HPDE6-E6E7 (cell line): ENCODE results near the gene ABCC9.

Experiments used
- DNase-seq: peaks from one replicate; pipeline ENCODE4 v3.0.0; 2011; ENCODE audit warnings: missing footprints; ENCODE audit errors: extremely low spot score

ABCC9 gene

DNA sequence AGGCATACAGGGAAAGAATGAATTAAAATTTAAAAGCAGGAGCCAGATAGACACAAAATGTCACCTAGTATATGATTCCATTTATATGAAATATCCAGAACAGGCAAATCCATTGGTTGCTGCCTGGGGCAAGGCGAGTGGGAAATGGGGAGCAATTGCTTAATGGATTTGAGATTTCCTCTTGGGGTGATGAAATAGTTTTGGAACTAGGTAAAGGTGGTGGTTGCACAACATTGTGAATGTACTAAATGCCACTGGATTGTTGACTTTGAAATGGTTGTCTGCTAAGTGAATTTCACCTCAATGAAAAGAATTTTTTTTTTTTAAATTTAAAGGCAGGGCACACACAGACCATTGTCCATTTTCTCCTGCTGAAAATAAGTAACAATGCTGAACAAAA, 61.9 kb downstream of the ABCC9 start:
- DNase-seq, result no peak

- no peak for DNase-seq
Measured at GRCh38 chr12:21877293-21877982, 63.8 kb downstream of the ABCC9 start.

GRCh38 chr12:21865846-21866245, 75.4 kb downstream of the ABCC9 start:
- DNase-seq, result no peak

DNA sequence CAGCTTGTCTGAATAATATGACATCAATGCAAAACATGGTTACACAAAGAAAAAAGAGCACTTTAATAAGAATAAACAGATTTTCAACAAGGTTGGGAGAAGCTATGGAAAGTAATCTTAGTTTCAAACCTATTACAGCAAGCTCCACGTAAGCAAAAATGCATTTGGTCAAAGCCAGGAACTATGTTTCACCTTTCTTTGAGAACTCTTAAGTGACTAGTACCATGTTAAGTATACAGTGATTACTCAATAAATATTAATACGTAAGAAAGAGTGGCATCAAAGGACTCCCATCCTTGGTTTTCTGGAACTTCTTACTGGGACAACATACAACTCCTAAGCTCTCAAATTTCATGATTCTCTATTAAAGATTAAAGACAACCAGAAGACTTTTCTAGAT, 80.7 kb downstream of the ABCC9 start:
- DNase-seq, result no peak

DNA sequence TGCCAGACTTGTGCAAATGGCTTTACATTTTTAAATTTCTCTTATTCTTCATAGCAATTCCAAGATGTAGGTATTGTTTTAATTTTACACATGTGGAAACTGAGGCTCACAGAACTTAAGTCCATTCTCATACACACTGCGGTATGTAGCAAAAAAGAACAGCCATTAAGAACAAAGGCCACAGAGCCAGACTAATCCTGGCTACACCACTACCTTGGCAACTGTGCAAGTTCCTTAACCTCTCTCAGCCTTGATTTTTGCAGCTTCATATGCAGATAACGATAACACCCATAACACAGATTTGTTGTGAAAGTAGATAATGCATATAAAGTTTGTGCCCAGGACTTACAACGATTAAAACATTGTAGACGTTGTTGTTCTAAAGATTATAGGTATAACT, 81.1 kb downstream of the ABCC9 start:
- DNase-seq, result no peak

DNA sequence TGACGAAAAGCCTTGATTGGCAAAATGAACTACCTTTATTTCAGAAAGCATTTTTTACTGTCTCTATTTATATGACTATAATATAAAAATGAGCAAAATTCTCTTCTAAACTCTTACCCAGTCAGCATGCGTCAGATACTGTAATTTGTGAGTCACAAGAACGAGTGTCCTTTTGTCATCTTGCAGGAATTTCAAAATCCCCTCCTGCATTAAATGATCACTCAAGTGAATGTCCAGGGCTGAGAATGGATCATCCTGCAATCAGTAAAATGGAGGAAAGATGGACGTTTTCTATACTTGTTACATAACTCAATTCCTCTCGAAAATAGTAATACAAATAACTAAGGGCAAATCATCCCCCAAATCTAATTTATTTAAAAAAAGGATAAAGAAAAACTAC, 89.0 kb downstream of the ABCC9 start:
- peak; percentile 23 for DNase-seq

GRCh38 chr12:21851151-21851550, 90.1 kb downstream of the ABCC9 start:
- DNase-seq, result no peak

DNA sequence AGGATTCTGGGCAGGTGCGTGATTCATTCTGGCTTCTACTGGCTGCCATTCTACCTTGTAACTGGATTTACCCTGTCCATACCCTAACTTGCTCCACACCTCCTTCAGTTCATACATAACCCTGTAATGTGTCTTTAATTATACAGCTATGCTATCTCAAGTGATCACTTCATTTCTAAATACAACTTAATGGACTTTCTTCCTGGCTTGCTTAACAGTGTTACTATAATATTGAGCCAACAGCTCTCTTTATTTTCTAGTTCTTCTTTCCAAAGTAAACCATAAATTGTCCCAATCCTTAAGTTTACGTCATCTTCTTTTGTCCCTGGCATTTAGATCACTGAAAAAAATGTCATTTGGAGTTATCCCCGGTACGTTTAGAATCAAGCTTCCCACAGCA, 90.8 kb downstream of the ABCC9 start:
- no peak for DNase-seq

DNA sequence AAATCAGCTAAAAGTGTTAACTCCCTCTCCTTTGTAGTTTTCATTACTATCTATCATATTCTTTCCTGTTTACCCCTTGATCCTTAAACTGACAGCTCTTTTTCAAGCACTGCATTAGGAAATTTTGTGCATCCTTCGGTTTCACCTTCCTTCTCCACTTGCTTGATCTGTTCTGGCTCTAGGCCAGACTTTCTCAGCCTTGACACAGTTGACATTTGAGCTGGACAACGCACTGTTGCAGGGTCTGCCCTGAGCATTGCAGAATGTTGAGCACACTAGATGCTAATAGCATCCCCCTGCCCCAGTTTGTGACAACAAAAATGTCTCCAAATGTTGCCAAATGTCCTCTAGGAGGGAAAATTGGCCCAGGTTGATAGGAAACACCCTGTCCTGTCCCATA, 91.3 kb downstream of the ABCC9 start:
- DNase-seq, result no peak

DNA sequence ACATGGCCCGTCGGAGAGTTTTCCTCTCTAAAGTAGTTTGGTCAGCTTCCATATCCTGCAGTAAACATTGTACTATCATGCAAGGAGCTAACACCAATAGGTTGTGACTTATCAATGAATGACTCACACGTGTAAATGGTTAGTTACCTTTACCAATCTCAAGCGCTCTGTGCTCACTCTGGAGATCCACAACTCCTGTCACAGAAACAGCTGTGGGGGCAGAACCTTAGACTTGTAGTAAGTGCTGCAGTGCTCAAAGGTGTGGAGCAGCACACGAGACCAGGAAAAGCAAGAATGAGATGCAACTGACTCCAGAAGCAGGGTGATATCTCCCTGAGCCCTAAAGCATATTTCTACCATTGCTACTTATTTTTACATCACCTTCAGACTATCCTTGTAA, 93.0 kb downstream of the ABCC9 start:
- DNase-seq, result no peak

DNA sequence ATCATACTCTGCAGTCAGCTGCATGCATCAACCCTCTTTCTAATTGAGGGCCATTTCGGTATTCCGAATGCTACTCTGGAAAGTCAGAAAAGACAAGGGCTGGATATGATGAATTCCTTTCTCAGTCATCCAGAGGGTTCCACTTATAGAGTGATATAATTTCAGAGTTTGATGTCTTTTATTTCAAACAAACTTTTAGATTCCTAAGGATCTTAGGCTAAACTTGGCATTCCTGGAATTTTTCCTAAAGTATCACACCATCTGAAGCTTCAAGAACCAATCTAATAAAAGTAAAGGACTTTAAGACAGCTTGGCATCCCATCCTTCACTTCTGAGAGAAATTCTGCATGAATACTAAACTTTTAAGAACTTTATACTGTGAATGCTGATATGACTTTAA, 97.4 kb downstream of the ABCC9 start:
- DNase-seq, result no peak

DNA sequence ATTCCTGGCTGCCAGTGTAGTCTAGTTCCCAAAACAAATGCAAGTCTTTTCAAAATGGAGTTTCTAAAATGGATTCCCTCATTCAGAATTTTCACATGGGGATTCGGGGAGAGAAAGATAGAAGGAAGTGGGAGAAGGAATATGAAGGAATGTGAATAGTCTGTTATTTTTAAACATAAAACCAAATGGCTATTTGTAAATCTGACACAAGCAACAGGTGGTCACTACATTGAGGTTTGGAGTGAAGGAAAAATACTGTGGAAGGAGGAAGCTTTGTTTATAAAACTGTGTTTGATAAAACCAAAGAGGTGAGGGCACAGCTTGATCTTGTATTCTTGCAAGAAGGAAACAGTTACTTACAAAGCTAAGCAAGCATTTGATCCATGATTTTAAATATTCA, 101.5 kb downstream of the ABCC9 start:
- no peak for DNase-seq

GRCh38 chr12:21837847-21838246, 103.4 kb downstream of the ABCC9 start:
- no peak for DNase-seq

DNA sequence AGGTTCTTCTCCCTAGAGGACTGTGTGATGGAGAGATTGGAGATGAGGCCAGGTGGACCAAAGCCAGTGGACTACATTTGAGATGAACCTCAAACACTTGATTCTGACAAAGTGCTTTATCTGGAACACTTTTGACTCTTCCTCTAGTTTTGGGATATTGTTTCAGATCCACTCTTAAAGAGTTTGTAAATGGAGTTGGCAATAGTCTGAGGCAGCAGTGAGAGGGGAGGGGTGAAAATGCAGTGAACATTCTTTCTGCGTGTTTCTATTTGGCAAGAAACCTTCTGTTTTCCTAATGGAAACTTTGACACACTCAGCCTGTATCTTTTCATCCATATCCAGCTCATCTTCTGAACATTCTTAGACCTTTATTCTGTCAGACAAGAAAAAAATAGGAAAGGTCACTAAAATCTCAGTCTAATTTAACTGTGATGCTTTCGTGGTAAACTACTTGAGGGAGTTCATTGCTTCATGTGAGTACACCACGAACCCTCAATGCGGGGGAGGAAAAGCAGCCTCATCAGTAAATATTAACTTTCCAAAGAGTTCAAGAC, 109.4 kb downstream of the ABCC9 start:
- no peak for DNase-seq

GRCh38 chr12:21828779-21829178, 112.4 kb downstream of the ABCC9 start:
- DNase-seq, result no peak

DNA sequence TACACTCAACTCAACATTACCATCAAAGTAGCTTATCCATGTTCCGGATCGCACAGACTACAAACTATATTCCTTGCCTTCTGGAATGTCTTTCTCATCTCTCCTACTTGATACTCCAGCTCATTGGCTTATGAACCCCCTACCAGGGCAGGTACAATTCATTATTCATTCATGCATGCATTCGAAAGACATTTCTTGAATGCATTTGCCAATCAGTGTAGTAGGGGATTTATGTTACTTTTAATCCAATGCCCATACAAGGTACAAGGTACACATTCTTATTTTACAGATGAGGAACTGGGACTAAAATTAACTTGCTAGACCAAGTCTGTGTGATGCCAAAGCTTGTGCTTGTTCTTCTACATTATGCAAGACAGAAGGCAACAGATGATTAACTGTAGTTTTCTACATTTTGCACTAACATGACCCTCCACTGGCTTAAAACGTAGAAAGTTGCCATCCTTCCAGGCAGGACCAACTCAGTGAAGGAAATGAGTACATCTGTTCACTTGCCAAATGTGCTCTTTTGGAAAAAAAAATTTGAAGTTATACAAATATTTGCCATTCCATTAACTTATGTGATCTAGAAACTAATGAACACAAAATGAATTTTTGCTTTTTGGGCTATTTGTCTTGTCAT, 113.0 kb downstream of the ABCC9 start:
- no peak for DNase-seq

DNA sequence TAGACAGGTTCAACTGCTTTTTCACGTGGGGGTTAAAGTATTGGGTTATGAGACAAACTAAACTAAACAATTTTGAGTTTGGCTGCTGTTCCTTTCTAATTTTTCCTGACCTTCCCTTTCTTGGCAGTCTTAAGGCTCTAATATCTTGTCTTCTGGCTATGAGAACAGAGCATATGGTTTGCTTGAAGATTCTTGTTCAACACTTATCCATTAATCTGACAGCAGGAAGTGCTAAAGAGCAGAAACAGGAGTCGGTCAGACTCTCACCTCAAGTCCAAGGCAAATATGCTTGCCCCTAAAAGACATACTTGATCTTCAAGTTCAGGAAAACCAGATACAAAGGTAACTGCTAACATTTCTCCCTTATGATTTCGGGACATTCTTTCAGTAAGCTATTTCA, 114.1 kb downstream of the ABCC9 start:
- DNase-seq, result no peak

DNA sequence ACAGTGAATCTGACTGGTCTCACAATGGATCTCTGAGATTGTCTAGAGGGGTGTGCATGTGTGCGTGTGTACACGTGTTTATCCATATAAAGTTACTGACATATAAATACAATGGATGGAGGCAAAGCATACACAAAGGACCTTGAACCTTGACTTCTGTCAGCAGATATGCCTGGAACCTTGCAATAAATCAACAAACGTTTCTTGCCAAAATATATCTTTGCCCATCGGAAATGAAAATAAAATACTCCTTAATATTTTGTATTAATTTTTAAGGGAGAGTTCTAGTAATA, 114.7 kb downstream of the ABCC9 start:
- DNase-seq, result no peak

DNA sequence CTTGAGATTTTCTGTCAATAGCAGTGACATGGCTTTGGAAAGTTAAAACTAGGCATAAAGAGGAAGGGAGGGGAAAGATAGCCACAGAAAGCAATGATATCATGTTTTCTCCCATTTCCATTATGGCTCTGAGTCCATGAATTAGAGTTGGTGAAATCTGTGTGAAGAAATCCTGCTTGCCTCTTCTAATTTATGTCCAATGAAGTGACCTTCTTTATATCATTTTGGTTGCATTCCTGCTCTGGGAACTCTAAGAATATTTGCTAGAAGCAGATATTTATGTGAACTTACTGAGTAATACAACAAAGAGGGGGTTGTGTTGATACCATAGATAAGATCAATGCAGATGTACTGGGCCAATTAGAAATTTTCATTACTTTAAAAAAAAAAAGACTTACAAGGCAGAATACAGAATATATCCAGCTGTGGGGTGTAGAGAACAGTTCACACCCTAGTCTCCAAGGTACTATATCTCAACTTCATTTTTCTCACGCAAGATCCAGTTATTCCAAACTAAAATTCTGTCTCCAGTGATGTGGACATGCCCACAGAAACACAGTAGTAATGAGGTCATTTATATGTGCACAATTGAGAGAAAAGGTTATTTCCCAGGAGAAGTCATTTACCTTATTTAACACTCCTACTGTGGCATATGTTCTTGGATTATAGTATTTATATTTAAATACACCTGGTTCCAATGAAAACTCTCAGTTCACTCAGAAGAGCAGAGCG, 115.2 kb downstream of the ABCC9 start:
- DNase-seq, result no peak

DNA sequence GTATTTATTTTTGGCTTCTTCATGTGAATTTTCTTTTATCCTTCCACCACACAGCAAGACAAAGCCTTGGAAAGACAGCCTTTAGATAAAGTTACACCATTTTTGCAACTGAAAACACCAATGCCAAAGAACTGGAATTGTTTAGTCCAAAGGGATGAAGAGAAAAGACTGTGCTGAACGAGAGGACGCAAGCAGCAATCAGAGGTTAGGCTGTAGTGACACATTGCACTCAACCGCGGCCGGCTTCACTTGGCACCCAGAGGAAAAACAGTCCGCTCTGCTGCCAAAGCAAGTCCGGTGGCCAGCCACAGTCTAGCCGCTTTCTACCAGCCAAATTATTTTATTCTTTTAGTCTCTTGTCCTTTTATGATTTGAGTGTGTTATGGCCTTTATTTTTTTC, 117.6 kb downstream of the ABCC9 start:
- DNase-seq, result no peak

GRCh38 chr12:21819678-21820077, 121.5 kb downstream of the ABCC9 start:
- DNase-seq, result no peak

DNA sequence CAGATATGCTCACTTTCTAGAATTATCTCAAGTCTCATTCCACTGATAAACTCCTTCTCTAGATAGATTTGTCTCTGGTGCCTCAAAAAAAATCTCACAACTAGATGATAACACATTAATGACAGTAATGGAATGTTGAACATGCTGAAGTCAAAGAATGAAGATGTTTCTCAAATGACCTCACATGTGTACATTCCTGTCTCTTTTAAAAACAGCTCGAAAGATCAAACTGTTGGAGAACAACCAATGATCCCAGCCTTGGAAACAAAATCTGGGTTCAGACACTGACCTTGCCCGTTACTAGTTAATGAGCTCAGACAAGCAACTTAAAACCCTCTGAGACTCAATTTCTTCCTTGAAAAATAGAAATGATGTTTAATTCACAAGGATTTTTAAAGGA, 122.0 kb downstream of the ABCC9 start:
- no peak for DNase-seq

DNA sequence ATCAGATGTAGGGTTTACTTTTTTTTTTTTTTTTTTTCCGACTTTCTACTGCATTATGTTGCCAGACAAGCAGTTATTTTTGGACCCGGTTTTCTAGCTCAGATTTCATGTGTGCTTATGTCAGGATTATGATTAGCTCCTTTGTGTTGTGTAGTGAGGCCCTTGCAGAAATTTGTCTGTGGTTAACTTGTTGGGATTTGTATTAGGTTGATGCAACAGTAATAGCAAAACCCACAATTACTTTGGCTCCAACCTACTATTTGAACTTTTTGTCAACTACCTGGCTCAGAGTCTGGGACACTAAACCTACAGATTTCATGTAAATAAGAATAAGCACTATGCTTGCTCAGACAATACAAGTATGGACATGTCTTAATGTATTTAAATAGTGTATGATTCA, 122.6 kb downstream of the ABCC9 start:
- peak; percentile 1 for DNase-seq
